GM21529 (cell line): Measurements from ENCODE around the gene RAD51B.

Experiments used
- ATAC-seq: cut with Tn5 transposase; IDR thresholded peaks from one replicate; pipeline ENCODE4 v1.9.1; 2021; ENCODE audit not compliant: unreplicated experiment

RAD51B gene

GRCh38 chr14:68596701-68597100, 777.1 kb downstream of the RAD51B start:
- no peak for ATAC-seq

- no peak for ATAC-seq
These were observed 778.5 kb downstream of the RAD51B start for GRCh38 chr14:68598089-68598488.

- no peak for ATAC-seq
These were observed 779.3 kb downstream of the RAD51B start for GRCh38 chr14:68598621-68599447.

- no peak for ATAC-seq
These were observed 780.5 kb downstream of the RAD51B start for GRCh38 chr14:68599896-68600610.

- ATAC-seq = no peak
These were observed 782.9 kb downstream of the RAD51B start for GRCh38 chr14:68602507-68602906.

DNA sequence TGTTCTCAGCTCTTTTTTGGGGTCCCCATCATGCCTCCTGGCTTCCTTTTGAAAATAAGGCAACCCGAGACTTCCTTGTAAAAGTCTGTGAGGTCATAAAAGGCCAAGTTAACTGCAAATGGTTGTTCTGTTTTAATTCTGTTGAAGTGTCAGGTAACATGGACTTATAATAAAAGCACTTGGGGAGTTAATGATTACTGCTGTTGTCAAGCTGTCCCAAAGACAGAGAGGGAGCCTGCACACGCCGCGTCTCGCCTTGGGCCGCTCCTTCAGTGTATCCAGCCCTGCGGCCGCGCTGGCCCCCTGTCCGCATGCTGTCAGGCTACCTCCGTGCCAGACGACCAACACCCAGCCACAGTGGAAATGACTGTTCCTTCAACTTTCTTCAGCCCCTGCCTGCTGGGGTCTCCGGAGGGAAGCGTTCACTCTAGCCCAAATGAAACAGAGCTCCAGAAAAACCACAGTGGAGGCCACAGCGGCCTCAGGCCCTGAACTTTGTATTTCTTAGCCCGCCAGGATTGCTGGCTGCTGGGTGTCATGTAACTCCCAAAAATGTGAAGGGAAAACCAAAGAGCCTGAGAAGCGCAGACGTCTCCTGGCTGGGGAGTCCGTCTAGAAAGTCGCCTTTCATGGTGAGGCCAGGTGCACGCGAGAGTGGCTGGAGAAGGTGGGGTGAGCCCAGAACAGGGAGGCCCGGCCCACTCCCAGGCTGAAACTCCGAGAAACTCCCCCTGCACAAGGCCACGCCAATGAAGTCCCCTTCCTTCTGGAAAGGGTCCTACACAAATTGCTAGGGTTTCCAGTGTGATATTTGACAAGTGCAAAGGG, 784.2 kb downstream of the RAD51B start:
- no peak for ATAC-seq

DNA sequence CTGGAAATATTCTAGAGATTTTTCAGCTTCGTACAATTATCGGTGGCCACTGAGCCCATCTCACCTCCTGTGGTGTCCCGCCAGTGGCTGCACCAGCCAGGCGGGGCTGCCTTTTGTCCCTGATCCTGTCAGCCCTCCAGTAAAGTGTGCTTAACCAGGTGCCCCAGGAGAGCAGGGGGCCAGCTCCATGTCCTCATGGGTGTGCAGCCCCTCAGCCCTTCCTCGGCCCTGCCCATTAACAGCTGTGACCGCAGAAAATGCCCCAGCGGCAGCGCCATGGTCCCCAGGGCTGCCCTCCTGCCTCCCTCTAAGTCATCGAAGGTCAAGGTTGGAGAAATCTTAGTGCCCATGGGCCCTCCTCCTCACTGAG, 784.8 kb downstream of the RAD51B start:
- ATAC-seq = no peak

GRCh38 chr14:68604822-68605221, 785.2 kb downstream of the RAD51B start:
- no peak for ATAC-seq

GRCh38 chr14:68606176-68606575, 786.6 kb downstream of the RAD51B start:
- no peak for ATAC-seq

DNA sequence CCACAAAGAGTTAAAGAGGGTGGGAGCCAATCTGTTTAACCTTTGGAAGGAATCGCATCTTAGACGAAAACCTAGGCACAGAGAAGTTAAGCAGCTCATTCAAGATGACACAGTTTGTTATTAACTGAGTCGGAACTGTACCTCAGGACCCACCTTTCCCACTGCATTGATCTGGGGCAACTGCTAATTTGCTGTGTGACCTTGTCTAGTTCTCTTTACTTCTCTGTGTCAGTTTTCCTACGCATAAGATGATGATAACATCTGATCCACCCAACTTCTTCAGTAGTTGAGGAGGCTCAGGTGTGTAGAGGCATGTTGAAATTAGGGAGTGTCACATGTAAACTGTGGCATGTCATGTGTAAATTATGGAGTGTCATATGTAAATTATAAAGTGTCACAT, 787.1 kb downstream of the RAD51B start:
- no peak for ATAC-seq

DNA sequence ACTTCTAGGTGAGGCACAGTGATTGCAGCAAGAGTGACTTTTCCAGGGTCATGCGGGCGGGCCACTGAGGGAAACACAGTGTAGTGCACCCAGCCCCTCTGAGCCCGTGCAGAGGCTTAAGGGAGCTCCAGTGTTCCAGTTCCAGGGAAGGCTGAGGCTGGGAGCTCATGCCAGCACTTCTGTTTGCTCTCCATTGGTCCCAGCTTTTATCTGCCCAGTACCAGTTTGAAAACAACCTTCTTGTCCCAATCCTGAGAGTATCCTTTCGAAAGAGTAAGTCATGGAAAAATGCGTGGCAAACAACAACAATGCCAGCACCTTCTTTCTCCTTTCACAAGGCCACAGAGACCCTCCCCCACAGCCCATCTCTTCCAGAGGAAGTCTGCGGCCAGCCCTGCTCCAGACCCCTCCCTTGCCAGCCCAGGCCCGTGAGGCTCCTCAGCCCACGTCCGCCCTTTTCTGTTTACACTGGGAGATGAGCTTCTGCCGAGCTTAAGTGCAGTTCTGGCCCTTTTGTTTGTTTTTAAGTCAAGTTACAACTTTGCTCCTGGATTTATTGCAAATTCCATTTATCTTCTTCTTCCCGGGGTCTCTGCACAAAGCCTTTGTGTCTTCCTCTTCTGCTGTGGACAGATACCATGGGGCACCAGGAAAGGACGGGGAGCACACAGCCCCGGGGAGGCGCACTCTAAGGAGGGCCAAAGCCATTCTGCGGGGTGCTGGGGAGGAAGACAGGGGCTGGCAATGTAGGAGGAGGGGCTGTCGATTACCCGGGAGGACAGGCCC, 787.7 kb downstream of the RAD51B start:
- no peak for ATAC-seq

- ATAC-seq = no peak
These were observed 788.4 kb downstream of the RAD51B start for GRCh38 chr14:68607867-68608573.

GRCh38 chr14:68608574-68608962, 789.0 kb downstream of the RAD51B start:
- no peak for ATAC-seq

DNA sequence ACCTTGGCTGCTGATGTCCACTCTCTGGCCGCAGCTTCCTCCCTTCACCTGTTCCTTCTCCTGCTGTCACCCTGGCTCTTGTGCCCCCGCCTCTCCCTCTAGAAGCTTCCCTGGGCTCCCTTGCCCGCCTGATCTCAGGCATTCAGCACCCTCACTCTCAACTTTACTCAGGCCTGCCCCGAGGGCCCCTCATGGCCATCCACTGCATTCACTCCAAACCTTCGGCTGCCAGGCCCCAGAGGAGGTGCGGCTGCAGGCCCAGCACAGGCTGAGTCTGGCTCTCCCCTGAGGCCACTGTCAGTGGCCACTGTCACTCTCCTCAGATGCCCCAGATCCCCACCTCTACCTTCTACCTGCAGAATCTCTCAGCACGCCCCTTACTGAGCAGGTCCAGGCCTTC, 789.4 kb downstream of the RAD51B start:
- no peak for ATAC-seq

DNA sequence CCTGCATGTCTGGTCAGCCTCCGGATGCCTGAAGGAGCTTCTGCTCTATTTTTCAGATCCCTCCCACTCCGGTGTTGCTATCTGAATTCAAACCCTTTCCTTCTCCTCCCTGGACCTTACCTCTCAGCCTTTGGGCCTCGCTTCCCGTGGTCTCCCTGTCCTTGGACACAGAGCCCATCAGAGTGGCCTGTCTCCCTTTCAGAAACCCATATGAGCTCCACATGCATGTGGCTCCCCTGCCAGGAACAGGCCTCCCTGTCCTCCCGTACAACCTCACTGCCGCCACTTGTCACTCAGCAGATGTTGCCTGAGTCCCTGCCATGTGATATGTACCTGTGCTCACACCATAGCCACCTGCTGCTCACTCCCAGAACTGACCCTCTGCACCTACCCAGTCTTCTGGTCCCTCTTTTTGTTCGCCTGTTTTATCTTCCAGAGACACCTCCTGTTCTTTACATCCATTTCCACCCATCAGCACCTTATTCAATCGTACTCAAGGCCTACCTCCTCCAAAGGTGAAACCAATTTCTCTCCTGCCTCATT, 790.7 kb downstream of the RAD51B start:
- no peak for ATAC-seq

- no peak for ATAC-seq
These were observed 792.0 kb downstream of the RAD51B start for GRCh38 chr14:68611599-68611998.

GRCh38 chr14:68612049-68612448, 792.5 kb downstream of the RAD51B start:
- ATAC-seq = no peak

DNA sequence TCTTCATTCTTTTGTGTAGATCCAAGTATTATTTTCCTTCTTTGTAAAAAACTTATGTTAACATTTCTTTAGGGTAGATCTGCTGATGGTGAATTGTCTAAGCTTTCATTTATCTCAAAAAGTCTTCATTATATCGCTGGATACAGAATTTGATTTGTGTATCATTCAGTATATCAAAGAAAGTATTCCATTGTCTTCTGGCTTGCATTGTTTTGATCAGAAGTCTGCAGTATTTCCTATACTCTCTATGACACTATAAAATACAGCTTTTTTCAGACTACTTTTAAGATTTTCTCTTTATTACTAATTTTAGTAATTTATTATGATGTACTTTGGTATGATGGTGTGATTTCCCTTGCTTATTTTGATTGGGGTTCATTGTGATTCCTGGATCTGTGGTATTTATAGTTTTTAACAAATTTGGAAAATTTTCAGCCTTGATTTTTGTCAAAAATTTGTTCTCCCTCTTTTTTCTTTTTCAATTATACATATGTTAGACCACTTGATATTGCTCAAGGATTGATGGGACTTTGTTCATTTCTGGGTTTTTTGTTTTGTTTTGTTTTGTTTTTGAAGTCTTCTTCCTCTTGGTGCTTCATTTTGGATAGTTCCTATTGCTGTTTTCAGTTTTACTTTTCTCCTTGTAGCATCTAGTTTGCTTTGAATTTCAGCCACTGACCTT, 796.8 kb downstream of the RAD51B start:
- ATAC-seq = no peak

- ATAC-seq = no peak
These were observed 800.4 kb downstream of the RAD51B start for GRCh38 chr14:68619790-68620574.
